ENCODE measurements around the gene GALNTL6. TPM values are rescaled to one million over a fixed set of nuclear protein-coding genes. Genes with fewer than 3 reads are reported as not detected.

Gene GALNTL6
- total RNA-seq, 1 donor from 2014 or later, result not detected

- TF ChIP-seq CTCF (IDR thresholded peaks at IDR 0.05; ENCODE audit: insufficient read depth, low read length, severe bottlenecking), result no peak
- no peak for DNase-seq (ENCODE audit: low read depth)
- no peak overlapping the region for H3K4me3 ChIP-seq (ENCODE audit: low read depth, low read length)
- FAIRE-seq, result no peak
- no peaks in the 10 kb centered on the region for H3K27me3 ChIP-seq (ENCODE audit: control insufficient read depth, insufficient read depth, low read length)
- no peaks in the 10 kb centered on the region for H3K36me3 ChIP-seq (ENCODE audit: control insufficient read depth, insufficient read depth, low read length)
Observed at GRCh38 chr4:172887959-172888358, 1074.8 kb downstream of the GALNTL6 start.

DNA sequence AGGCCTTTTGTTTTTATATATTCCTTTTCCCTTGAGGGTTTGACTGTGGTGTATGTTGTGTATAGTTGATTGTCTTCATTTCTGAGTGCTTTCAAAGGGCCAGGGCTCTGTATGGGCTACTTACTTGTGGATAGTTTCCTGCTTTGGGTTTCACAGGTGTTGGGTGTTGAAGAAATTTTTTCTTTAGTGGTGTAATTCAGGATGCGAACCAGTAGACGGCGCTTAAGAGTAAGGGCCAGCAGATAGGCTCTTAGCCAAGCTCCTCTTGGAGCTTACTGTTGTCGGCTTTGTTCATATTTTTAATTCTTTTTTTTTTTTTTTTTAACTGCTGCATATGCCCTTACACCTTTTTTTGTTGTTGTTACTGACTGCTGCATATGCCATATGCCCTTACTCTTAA lies 1079.1 kb downstream of the GALNTL6 start:
- peak; percentile 79 for TF ChIP-seq CTCF (IDR thresholded peaks at IDR 0.05; ENCODE audit: insufficient read depth, low read length, severe bottlenecking)
- FAIRE-seq, result no peak
- Histone ChIP-seq H3K36me3 (ENCODE audit: control insufficient read depth, insufficient read depth, low read length) (no peaks in the 10 kb centered on the region), H3K27me3 (ENCODE audit: control insufficient read depth, insufficient read depth, low read length) (no peaks in the 10 kb centered on the region), H3K4me3 (ENCODE audit: low read depth, low read length) (no peak overlapping the region)
- peak; percentile 45 for DNase-seq (ENCODE audit: low read depth)

GRCh38 chr4:172895699-172896098 lies 1082.5 kb downstream of the GALNTL6 start:
- no peaks in the 10 kb centered on the region for H3K36me3 ChIP-seq (ENCODE audit: control insufficient read depth, insufficient read depth, low read length)
- no peak for TF ChIP-seq CTCF (IDR thresholded peaks at IDR 0.05; ENCODE audit: insufficient read depth, low read length, severe bottlenecking)
- no peak for FAIRE-seq
- DNase-seq (ENCODE audit: low read depth), result no peak
- no peaks in the 10 kb centered on the region for H3K27me3 ChIP-seq (ENCODE audit: control insufficient read depth, insufficient read depth, low read length)
- H3K4me3 ChIP-seq (ENCODE audit: low read depth, low read length), result no peak overlapping the region

DNA sequence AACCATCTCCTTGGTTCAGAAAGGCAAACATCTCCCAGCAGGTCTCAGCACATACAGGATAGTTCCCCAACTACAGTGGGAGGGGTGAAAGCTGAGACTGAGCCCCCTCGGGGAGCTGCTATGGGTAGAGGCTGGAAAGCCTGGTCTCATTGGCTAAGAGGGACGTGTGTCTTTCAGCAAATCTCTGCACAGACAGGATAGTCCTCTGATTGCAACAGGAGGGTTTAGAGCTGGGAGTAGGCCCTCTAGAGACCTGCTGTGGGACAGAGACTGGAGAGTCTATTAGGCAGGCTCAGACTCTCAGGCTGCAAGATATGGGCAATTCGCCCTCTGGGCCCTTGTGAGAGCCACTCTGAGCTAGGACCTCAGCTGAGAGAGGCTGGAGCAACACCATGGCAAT lies 1083.8 kb downstream of the GALNTL6 start:
- TF ChIP-seq CTCF (IDR thresholded peaks at IDR 0.05; ENCODE audit: insufficient read depth, low read length, severe bottlenecking), result no peak
- H3K36me3 ChIP-seq (ENCODE audit: control insufficient read depth, insufficient read depth, low read length), result no peaks in the 10 kb centered on the region
- H3K4me3 ChIP-seq (ENCODE audit: low read depth, low read length), result no peak overlapping the region
- FAIRE-seq, result no peak
- DNase-seq (ENCODE audit: low read depth), result no peak
- no peaks in the 10 kb centered on the region for H3K27me3 ChIP-seq (ENCODE audit: control insufficient read depth, insufficient read depth, low read length)

GRCh38 chr4:172898715-172899114 lies 1085.5 kb downstream of the GALNTL6 start:
- DNase-seq (ENCODE audit: low read depth) (no peak), FAIRE-seq (no peak)
- no peaks in the 10 kb centered on the region for H3K36me3 ChIP-seq (ENCODE audit: control insufficient read depth, insufficient read depth, low read length)
- H3K4me3 ChIP-seq (ENCODE audit: low read depth, low read length), result no peak overlapping the region
- TF ChIP-seq CTCF (IDR thresholded peaks at IDR 0.05; ENCODE audit: insufficient read depth, low read length, severe bottlenecking), result no peak
- no peaks in the 10 kb centered on the region for H3K27me3 ChIP-seq (ENCODE audit: control insufficient read depth, insufficient read depth, low read length)

- no peak for TF ChIP-seq CTCF (IDR thresholded peaks at IDR 0.05; ENCODE audit: insufficient read depth, low read length, severe bottlenecking)
- FAIRE-seq (no peak), DNase-seq (ENCODE audit: low read depth) (peak; percentile 79)
- Histone ChIP-seq H3K4me3 (ENCODE audit: low read depth, low read length) (no peak overlapping the region), H3K27me3 (ENCODE audit: control insufficient read depth, insufficient read depth, low read length) (no peaks in the 10 kb centered on the region), H3K36me3 (ENCODE audit: control insufficient read depth, insufficient read depth, low read length) (no peaks in the 10 kb centered on the region)
Observed at GRCh38 chr4:172899861-172900260, 1086.7 kb downstream of the GALNTL6 start.
